Kidney epithelial cell (primary cell): ENCODE results near the gene FFAR3. TPM values are rescaled to one million over a fixed set of nuclear protein-coding genes. Genes with fewer than 3 reads are reported as not detected.

Experiments
- DNase-seq: peaks from one replicate; pipeline ENCODE4 v3.0.0-alpha.2; 2010; ENCODE audit warnings: low read depth
- H3K27me3 ChIP-seq: 2 replicates; pipeline ENCODE4 v1.6.0; 2011; ENCODE audit warnings: low read length; ENCODE audit not compliant: control insufficient read depth, insufficient read depth
- H3K36me3 ChIP-seq: 2 replicates; pipeline ENCODE4 v1.5.1; 2011; ENCODE audit warnings: low read length; ENCODE audit not compliant: control insufficient read depth, insufficient read depth
- H3K4me3 ChIP-seq: 2 replicates; pipeline ENCODE4 v1.5.1; 2011; ENCODE audit warnings: low read depth, mild to moderate bottlenecking, control low read depth, low read length
- CTCF ChIP-seq: IDR thresholded peaks from 2 replicates; pipeline ENCODE4 v1.5.1; 2011; ENCODE audit warnings: mild to moderate bottlenecking, moderate library complexity, low read length, control low read depth, inconsistent platforms; ENCODE audit not compliant: insufficient read depth, poor library complexity, severe bottlenecking
- total RNA-seq: library from RNA; depleted of rRNA; stranded (reverse); fragments of >200 nt; gene quantifications from 2 replicates; pipeline ENCODE4 v1.2.3, GENCODE V29; 2015

Gene FFAR3
- total RNA-seq, 1 donor from 2014 or later: not detected

GRCh38 chr19:35346193-35347052 lies 11.8 kb upstream of the FFAR3 start:
- Histone ChIP-seq H3K27me3 (peaks cover 18% of the 10 kb centered on the region), H3K36me3 (no peaks in the 10 kb centered on the region), H3K4me3 (no peak overlapping the region)
- DNase-seq: no peak
- no peak for TF ChIP-seq CTCF

- peaks cover 17% of the 10 kb centered on the region for H3K27me3 ChIP-seq
- TF ChIP-seq CTCF: no peak
- no peaks in the 10 kb centered on the region for H3K36me3 ChIP-seq
- no peak within 1 kb of the TSS for H3K4me3 ChIP-seq
- no peak for DNase-seq
Measured at GRCh38 chr19:35347171-35347929, 10.9 kb upstream of the FFAR3 start, which contains the start of gene FFAR1. Gene FFAR1 (plus strand): TSS chr19:35347902. CDS start chr19:35351552, 3,650 bp downstream.

- no peaks in the 10 kb centered on the region for H3K36me3 ChIP-seq
- H3K4me3 ChIP-seq: no peak overlapping the region
- no peak for TF ChIP-seq CTCF
- no peak for DNase-seq
- H3K27me3 ChIP-seq: peaks cover 15% of the 10 kb centered on the region
Measured at GRCh38 chr19:35347930-35348298, 10.3 kb upstream of the FFAR3 start.

- H3K27me3 ChIP-seq: peaks cover 15% of the 10 kb centered on the region
- H3K36me3 ChIP-seq: no peaks in the 10 kb centered on the region
- no peak for DNase-seq
- no peak for TF ChIP-seq CTCF
- H3K4me3 ChIP-seq: no peak overlapping the region
Measured at GRCh38 chr19:35348911-35349611, 9.2 kb upstream of the FFAR3 start.

GRCh38 chr19:35349614-35350521 lies 8.4 kb upstream of the FFAR3 start:
- Histone ChIP-seq H3K36me3 (no peaks in the 10 kb centered on the region), H3K27me3 (peaks cover 15% of the 10 kb centered on the region), H3K4me3 (no peak overlapping the region)
- DNase-seq: no peak
- TF ChIP-seq CTCF: no peak
